ENCODE measurements around the gene RHD.
"Not testable (repeated sequence)": the region's sequence is repeated elsewhere in the genome, so short reads cannot be mapped to it uniquely, and the experiment has no call there.

The RHD gene

GRCh38 chr1:25272238-25272637 is at the start of gene RHD:
Gene RHD, plus strand, starts transcription at chr1:25272509. Its CDS starts 39 bp downstream, at chr1:25272548.
- H3K4me3 ChIP-seq (ENCODE audit: low read depth, low read length); DNase-seq (ENCODE audit: low read depth, low spot score); in situ Hi-C loops (cut with HindIII; ENCODE audit: low sequenced_read_pairs): not testable (repeated sequence)

GRCh38 chr1:25222606-25223005 is 49.7 kb upstream of the RHD start:
- TF ChIP-seq CTCF (IDR thresholded peaks at IDR 0.05; ENCODE audit: low read depth, low read length) = no peak
- H3K4me3 ChIP-seq (ENCODE audit: low read depth, low read length) = no peak overlapping the region
- in situ Hi-C loops (cut with HindIII; ENCODE audit: low sequenced_read_pairs) = loop anchor here (25.0 kb wide), 1 partner anchor 285 kb away; the partner anchor contains the start of gene RUNX3
- DNase-seq (ENCODE audit: low read depth, low spot score) = no peak

- H3K4me3 ChIP-seq (ENCODE audit: low read depth, low read length) = no peak overlapping the region
- in situ Hi-C loops (cut with HindIII; ENCODE audit: low sequenced_read_pairs) = loop anchor here (25.0 kb wide), 1 partner anchor 286 kb away; the partner anchor contains the start of gene RUNX3
- DNase-seq (ENCODE audit: low read depth, low spot score) = no peak
- no peak for TF ChIP-seq CTCF (IDR thresholded peaks at IDR 0.05; ENCODE audit: low read depth, low read length)
Measured at GRCh38 chr1:25223471-25223870, 48.8 kb upstream of the RHD start.

GRCh38 chr1:25232027-25232865 is 40.1 kb upstream of the RHD start, which contains the start of gene SYF2:
Gene SYF2, minus strand, starts transcription at chr1:25232502. Its CDS starts 35 bp downstream, at chr1:25232467.
- no peak for TF ChIP-seq CTCF (IDR thresholded peaks at IDR 0.05; ENCODE audit: low read depth, low read length)
- in situ Hi-C loops (cut with HindIII; ENCODE audit: low sequenced_read_pairs) = no loop called here
- peak within 1 kb of the TSS; percentile 86 for H3K4me3 ChIP-seq (ENCODE audit: low read depth, low read length)
- DNase-seq (ENCODE audit: low read depth, low spot score) = peak; percentile 94

- in situ Hi-C loops (cut with HindIII; ENCODE audit: low sequenced_read_pairs) = no loop called here
- TF ChIP-seq CTCF (IDR thresholded peaks at IDR 0.05; ENCODE audit: low read depth, low read length) = no peak
- DNase-seq (ENCODE audit: low read depth, low spot score) = peak; percentile 84
- H3K4me3 ChIP-seq (ENCODE audit: low read depth, low read length) = peak overlapping the region; percentile 86
Measured at GRCh38 chr1:25232866-25233784, 39.2 kb upstream of the RHD start.

- in situ Hi-C loops (cut with HindIII; ENCODE audit: low sequenced_read_pairs); DNase-seq (ENCODE audit: low read depth, low spot score); H3K4me3 ChIP-seq (ENCODE audit: low read depth, low read length): not testable (repeated sequence)
Measured at GRCh38 chr1:25235411-25235810, 36.9 kb upstream of the RHD start.

- H3K4me3 ChIP-seq (ENCODE audit: low read depth, low read length); DNase-seq (ENCODE audit: low read depth, low spot score); in situ Hi-C loops (cut with HindIII; ENCODE audit: low sequenced_read_pairs): not testable (repeated sequence)
Measured at GRCh38 chr1:25236261-25236660, 36.0 kb upstream of the RHD start.

Measured in astrocyte of the spinal cord (primary cell).